Upper lobe of left lung (tissue), 6 donors: ENCODE results near the gene SORBS2. TPM values are rescaled to one million over a fixed set of nuclear protein-coding genes. Genes with fewer than 3 reads are reported as not detected.
A peak's percentile ranks its signal among the peaks of the same experiment; 100 is the strongest.

Experiments
- ATAC-seq, 2 donors: fragments of 200-7000 bp; cut with Tn5 transposase; one replicate each; pipeline ENCODE4 v1.9.1; 2022; ENCODE audit warnings: mild to moderate bottlenecking in 2 of 2, moderate library complexity in 2 of 2; ENCODE audit not compliant: low FRiP score in 2 of 2
- DNase-seq, 2 donors: peaks; one replicate each; pipeline ENCODE4 v3.0.0-alpha.2; 2019 to 2020
- H3K27ac ChIP-seq, 4 donors: fragments of 200-600 bp; sonication (generic); one replicate each; pipeline ENCODE4 v1.5.1; 2016 to 2019
- H3K27me3 ChIP-seq, 4 donors: fragments of 200-600 bp; sonication (generic); one replicate each; pipeline ENCODE4 v1.5.1; 2017 to 2019
- H3K36me3 ChIP-seq, 4 donors: fragments of 200-600 bp; sonication (generic); one replicate each; pipeline ENCODE4 v1.5.1; 2016 to 2019
- H3K4me1 ChIP-seq, 4 donors: fragments of 200-600 bp; sonication (generic); one replicate each; pipeline ENCODE4 v1.5.1; 2018 to 2019
- H3K4me3 ChIP-seq, 4 donors: fragments of 200-600 bp; sonication (generic); one replicate each; pipeline ENCODE4 v1.5.1; 2017 to 2019; ENCODE audit warnings: mild to moderate bottlenecking in 2 of 4, moderate library complexity in 1 of 4
- H3K9me3 ChIP-seq, 4 donors: fragments of 200-600 bp; sonication (generic); one replicate each; pipeline ENCODE4 v1.5.1; 2018 to 2019
- CTCF ChIP-seq, 6 experiments: fragments of 450-650 bp in 4 of 6; fragments of 200-600 bp in 2 of 6; sonication (generic) in 2 of 6; IDR thresholded peaks; one replicate each; pipeline ENCODE4 v1.5.1; 2016 to 2019; ENCODE audit warnings: antibody characterized with exemption in 6 of 6
- EP300 ChIP-seq, 4 donors: sonication (generic); formaldehyde crosslinking; IDR thresholded peaks; one replicate each; pipeline ENCODE4 v1.5.1; 2017; ENCODE audit warnings: antibody characterized with exemption in 4 of 4, control low read depth in 2 of 4
- POLR2A ChIP-seq, 4 donors: fragments of 450-650 bp; IDR thresholded peaks; one replicate each; pipeline ENCODE4 v1.5.1; 2016 to 2017; ENCODE audit warnings: antibody characterized with exemption in 4 of 4, mild to moderate bottlenecking in 2 of 4
- POLR2AphosphoS5 ChIP-seq, 2 donors: sonication (generic); formaldehyde crosslinking; IDR thresholded peaks; one replicate each; pipeline ENCODE4 v1.5.1; 2017; ENCODE audit warnings: antibody characterized with exemption in 2 of 2
- WGBS, 2 donors: methylation state at CpG; one replicate each; pipeline ENCODE4 v1.1.5; 2017 to 2018; 5-methylcytosine and 5-hydroxymethylcytosine counted together
- total RNA-seq, 6 donors: library from RNA; depleted of rRNA in 4 of 6; stranded (reverse); fragments of >200 nt in 4 of 6; gene quantifications; one replicate each; pipeline versions ENCODE4 v1.1.0 to v1.2.1, GENCODE V29; 2016 to 2021
- donor health status: DM: no; HTN: no; CAD: no; lungs with moderate emphysema.
- donor health status: DM: no; HTN: yes; CAD: no; lungs with severe emphysema.

Gene SORBS2
- total RNA-seq, 6 donors from 2014 or later: 35.4 to 83.2 (median 58.1) TPM

GRCh38 chr4:185693548-185694215 is 118.3 kb downstream of the SORBS2 start:
- TF ChIP-seq POLR2AphosphoS5 (IDR thresholded peaks at IDR 0.05): no peak
- TF ChIP-seq EP300 (IDR thresholded peaks at IDR 0.05): no peak
- no peak for TF ChIP-seq POLR2A (IDR thresholded peaks at IDR 0.05)
- no peak for TF ChIP-seq CTCF (IDR thresholded peaks at IDR 0.05)
- no peak for ATAC-seq
- WGBS, 2 donors: 63 to 64% methylated on average over 12 of the region's 12 CpGs
- no peaks in the 10 kb centered on the region for H3K27me3 ChIP-seq
- no peaks in the 10 kb centered on the region for H3K4me1 ChIP-seq
- H3K9me3 ChIP-seq: no peaks in the 10 kb centered on the region
- H3K36me3 ChIP-seq: no peaks in the 10 kb centered on the region
- H3K4me3 ChIP-seq: no peak overlapping the region
- H3K27ac ChIP-seq: peak overlapping the region in 1 of 4 donors; percentile 33
- no peak for DNase-seq

GRCh38 chr4:185689407-185689806 is 122.6 kb downstream of the SORBS2 start:
- TF ChIP-seq EP300 (IDR thresholded peaks at IDR 0.05) (no peak), CTCF (IDR thresholded peaks at IDR 0.05) (no peak), POLR2A (IDR thresholded peaks at IDR 0.05) (no peak), POLR2AphosphoS5 (IDR thresholded peaks at IDR 0.05) (no peak)
- Histone ChIP-seq H3K27me3 (no peaks in the 10 kb centered on the region), H3K9me3 (no peaks in the 10 kb centered on the region), H3K27ac (no peak overlapping the region), H3K36me3 (no peaks in the 10 kb centered on the region), H3K4me1 (no peaks in the 10 kb centered on the region), H3K4me3 (no peak overlapping the region)
- ATAC-seq: no peak
- peak in 1 of 2 donors; percentile 52 for DNase-seq
- 98 to 99% methylated on average over 9 of the region's 9 CpGs for WGBS, 2 donors

GRCh38 chr4:185685804-185686203 is 126.2 kb downstream of the SORBS2 start:
- Histone ChIP-seq H3K4me3 (no peak overlapping the region), H3K9me3 (no peaks in the 10 kb centered on the region), H3K27me3 (no peaks in the 10 kb centered on the region), H3K4me1 (no peaks in the 10 kb centered on the region), H3K27ac (no peak overlapping the region), H3K36me3 (no peaks in the 10 kb centered on the region)
- 89 to 97% methylated on average over 1 of the region's 1 CpG for WGBS, 2 donors
- no peak for DNase-seq
- no peak for ATAC-seq
- TF ChIP-seq POLR2AphosphoS5 (IDR thresholded peaks at IDR 0.05) (no peak), CTCF (IDR thresholded peaks at IDR 0.05) (no peak), POLR2A (IDR thresholded peaks at IDR 0.05) (no peak), EP300 (IDR thresholded peaks at IDR 0.05) (no peak)

- WGBS, 2 donors: 87 to 98% methylated on average over 2 of the region's 2 CpGs
- Histone ChIP-seq H3K4me3 (no peak overlapping the region), H3K36me3 (no peaks in the 10 kb centered on the region), H3K4me1 (no peaks in the 10 kb centered on the region), H3K27me3 (no peaks in the 10 kb centered on the region), H3K27ac (no peak overlapping the region), H3K9me3 (no peaks in the 10 kb centered on the region)
- TF ChIP-seq EP300 (IDR thresholded peaks at IDR 0.05) (no peak), CTCF (IDR thresholded peaks at IDR 0.05) (no peak), POLR2A (IDR thresholded peaks at IDR 0.05) (no peak), POLR2AphosphoS5 (IDR thresholded peaks at IDR 0.05) (no peak)
- DNase-seq (no peak), ATAC-seq (no peak)
Measured at GRCh38 chr4:185683896-185684295, 128.1 kb downstream of the SORBS2 start.

- ATAC-seq (no peak), DNase-seq (no peak)
- TF ChIP-seq CTCF (IDR thresholded peaks at IDR 0.05) (no peak), POLR2AphosphoS5 (IDR thresholded peaks at IDR 0.05) (no peak), EP300 (IDR thresholded peaks at IDR 0.05) (no peak), POLR2A (IDR thresholded peaks at IDR 0.05) (no peak)
- no peak overlapping the region for H3K27ac ChIP-seq
- H3K4me1 ChIP-seq: no peaks in the 10 kb centered on the region
- no peaks in the 10 kb centered on the region for H3K27me3 ChIP-seq
- 93 to 95% methylated on average over 10 of the region's 10 CpGs for WGBS, 2 donors
- H3K36me3 ChIP-seq: no peaks in the 10 kb centered on the region
- H3K9me3 ChIP-seq: no peaks in the 10 kb centered on the region
- no peak overlapping the region for H3K4me3 ChIP-seq
Measured at GRCh38 chr4:185683222-185683621, 128.8 kb downstream of the SORBS2 start.
